Measurements from ENCODE around the gene OR51B6. TPM values are rescaled to one million over a fixed set of nuclear protein-coding genes. Genes with fewer than 3 reads are reported as not detected.

The OR51B6 gene
- total RNA-seq, 1 experiment from 2014 or later, result not detected

GRCh38 chr11:5343474-5344335 is 7.6 kb upstream of the OR51B6 start, which contains the start of gene OR51B5:
Gene OR51B5, minus strand, starts transcription at chr11:5343524. Its CDS starts 0 bp downstream, at chr11:5343524.
- ChIA-PET CTCF (no interaction called here), POLR2A (ENCODE audit: low non-redundant PET) (interaction anchor here (0.6 kb wide), 1 partner anchor 20 kb away, joined by 9 read pairs; no protein-coding TSS in a partner anchor)
- intact Hi-C loops (cut with micrococcal nuclease; ENCODE audit: unreplicated experiment), result no loop called here
- H3K9me3 ChIP-seq (ENCODE audit: low read depth, low read length, poor library complexity, severe bottlenecking), result no peaks in the 10 kb centered on the region
- no peaks in the 10 kb centered on the region for H3K36me3 ChIP-seq (ENCODE audit: insufficient read depth, low read length, poor library complexity, severe bottlenecking)
- no peaks in the 10 kb centered on the region for H3K27me3 ChIP-seq (replicated peaks; ENCODE audit: insufficient read depth, low read depth, low read length, poor library complexity)
- no peak within 1 kb of the TSS for H3K27ac ChIP-seq (ENCODE audit: low read depth, low read length, poor library complexity, severe bottlenecking)
- H3K4me1 ChIP-seq (ENCODE audit: insufficient read depth, low read length, poor library complexity, severe bottlenecking), result no peaks in the 10 kb centered on the region
- DNase-seq (ENCODE audit: low spot score), result no peak
- TF ChIP-seq EZH2 (IDR thresholded peaks at IDR 0.05; ENCODE audit: borderline replicate concordance, low read depth, low read length, poor library complexity, severe bottlenecking) (no peak), CTCF (conservative IDR thresholded peaks at IDR 0.05; ENCODE audit: low read depth, low read length) (no peak)
- no TSS peak for BruUV-seq (replicated peaks)
- H3K4me3 ChIP-seq (ENCODE audit: low read depth, low read length, poor library complexity, severe bottlenecking), result no peak within 1 kb of the TSS

GRCh38 chr11:5345831-5346230 is 5.5 kb upstream of the OR51B6 start:
- H3K27ac ChIP-seq (ENCODE audit: low read depth, low read length, poor library complexity, severe bottlenecking), result no peak overlapping the region
- intact Hi-C loops (cut with micrococcal nuclease; ENCODE audit: unreplicated experiment), result no loop called here
- DNase-seq (ENCODE audit: low spot score), result no peak
- H3K9me3 ChIP-seq (ENCODE audit: low read depth, low read length, poor library complexity, severe bottlenecking), result no peaks in the 10 kb centered on the region
- ChIA-PET CTCF (no interaction called here), POLR2A (ENCODE audit: low non-redundant PET) (no interaction called here)
- H3K4me1 ChIP-seq (ENCODE audit: insufficient read depth, low read length, poor library complexity, severe bottlenecking), result no peaks in the 10 kb centered on the region
- H3K36me3 ChIP-seq (ENCODE audit: insufficient read depth, low read length, poor library complexity, severe bottlenecking), result no peaks in the 10 kb centered on the region
- no TSS peak for BruUV-seq (replicated peaks)
- no peak overlapping the region for H3K4me3 ChIP-seq (ENCODE audit: low read depth, low read length, poor library complexity, severe bottlenecking)
- TF ChIP-seq CTCF (conservative IDR thresholded peaks at IDR 0.05; ENCODE audit: low read depth, low read length) (no peak), EZH2 (IDR thresholded peaks at IDR 0.05; ENCODE audit: borderline replicate concordance, low read depth, low read length, poor library complexity, severe bottlenecking) (no peak)
- no peaks in the 10 kb centered on the region for H3K27me3 ChIP-seq (replicated peaks; ENCODE audit: insufficient read depth, low read depth, low read length, poor library complexity)

GRCh38 chr11:5348551-5349194 is 2.6 kb upstream of the OR51B6 start:
- intact Hi-C loops (cut with micrococcal nuclease; ENCODE audit: unreplicated experiment), result no loop called here
- CTCF ChIA-PET, result no interaction called here
- no TSS peak for BruUV-seq (replicated peaks)

More at GRCh38 chr11:5348551-5349194, 2.6 kb upstream of the OR51B6 start:
- H3K4me1 ChIP-seq (ENCODE audit: insufficient read depth, low read length, poor library complexity, severe bottlenecking), result no peaks in the 10 kb centered on the region
- H3K4me3 ChIP-seq (ENCODE audit: low read depth, low read length, poor library complexity, severe bottlenecking), result no peak overlapping the region
- POLR2A ChIA-PET (ENCODE audit: low non-redundant PET), result no interaction called here
- no peak overlapping the region for H3K27ac ChIP-seq (ENCODE audit: low read depth, low read length, poor library complexity, severe bottlenecking)
- TF ChIP-seq CTCF (conservative IDR thresholded peaks at IDR 0.05; ENCODE audit: low read depth, low read length) (no peak), EZH2 (IDR thresholded peaks at IDR 0.05; ENCODE audit: borderline replicate concordance, low read depth, low read length, poor library complexity, severe bottlenecking) (no peak)
- no peaks in the 10 kb centered on the region for H3K9me3 ChIP-seq (ENCODE audit: low read depth, low read length, poor library complexity, severe bottlenecking)
- no peaks in the 10 kb centered on the region for H3K36me3 ChIP-seq (ENCODE audit: insufficient read depth, low read length, poor library complexity, severe bottlenecking)
- no peaks in the 10 kb centered on the region for H3K27me3 ChIP-seq (replicated peaks; ENCODE audit: insufficient read depth, low read depth, low read length, poor library complexity)
- DNase-seq (ENCODE audit: low spot score), result no peak

Measured in A673 (cell line).